Keratinocyte (primary cell): ENCODE results near the gene PLPP1. TPM values are rescaled to one million over a fixed set of nuclear protein-coding genes. Genes with fewer than 3 reads are reported as not detected.

Experiments
- DNase-seq: peaks from one replicate; pipeline ENCODE4 v3.0.0-alpha.2; 2011; ENCODE audit warnings: low read depth, missing footprints, low spot score
- FAIRE-seq: peaks from 2 replicates; lab custom pipeline; 2011; peaks lifted over from hg19 to GRCh38; lab: Jason Lieb, UNC
- H2AFZ ChIP-seq: 2 replicates; pipeline ENCODE4 v1.6.0; 2012; ENCODE audit warnings: low read length, control low read depth, inconsistent platforms; ENCODE audit not compliant: control insufficient read depth
- H3K27ac ChIP-seq: 2 replicates; pipeline ENCODE4 v1.5.1; 2011; ENCODE audit warnings: low read length; ENCODE audit not compliant: control insufficient read depth, insufficient read depth
- H3K27me3 ChIP-seq: 3 replicates; pipeline ENCODE4 v1.6.0; 2011; ENCODE audit warnings: low read length; ENCODE audit not compliant: control insufficient read depth, insufficient read depth; ENCODE audit errors: extremely low read depth
- H3K36me3 ChIP-seq, 2 experiments: 2 replicates in 1 of 2; 3 replicates in 1 of 2; pipeline ENCODE4 v1.5.1; 2011; ENCODE audit warnings: low read length in 2 of 2, mild to moderate bottlenecking in 1 of 2; ENCODE audit not compliant: control insufficient read depth in 2 of 2, insufficient read depth in 2 of 2; ENCODE audit errors: extremely low read depth in 1 of 2
- H3K4me1 ChIP-seq: 3 replicates; pipeline ENCODE4 v1.5.1; 2011; ENCODE audit warnings: low read length; ENCODE audit not compliant: control insufficient read depth, insufficient read depth; ENCODE audit errors: extremely low read depth
- H3K4me2 ChIP-seq: 3 replicates; pipeline ENCODE4 v1.6.0; 2011; ENCODE audit warnings: low read depth, low read length; ENCODE audit not compliant: control insufficient read depth, insufficient read depth; ENCODE audit errors: extremely low read depth
- H3K4me3 ChIP-seq, 3 experiments: fragments of 200-600 bp in 1 of 3; sonication (generic) in 1 of 3; 2 replicates in 2 of 3; 3 replicates in 1 of 3; pipeline ENCODE4 v1.5.1; 2011 to 2016; ENCODE audit warnings: low read length in 3 of 3, mild to moderate bottlenecking in 3 of 3, control low read depth in 2 of 3, inconsistent platforms in 1 of 3, low read depth in 1 of 3, mixed read lengths in 1 of 3, mixed run types in 1 of 3, moderate library complexity in 1 of 3; ENCODE audit not compliant: control insufficient read depth in 2 of 3, insufficient read depth in 2 of 3; ENCODE audit errors: extremely low read depth in 1 of 3
- H3K79me2 ChIP-seq: 2 replicates; pipeline ENCODE4 v1.6.0; 2012; ENCODE audit warnings: low read length; ENCODE audit not compliant: control insufficient read depth, insufficient read depth
- H3K9ac ChIP-seq: 3 replicates; pipeline ENCODE4 v1.6.0; 2011; ENCODE audit warnings: low read length; ENCODE audit not compliant: control insufficient read depth, insufficient read depth; ENCODE audit errors: extremely low read depth
- H3K9me1 ChIP-seq: 3 replicates; pipeline ENCODE4 v1.6.0; 2011; ENCODE audit warnings: low read length; ENCODE audit not compliant: control insufficient read depth, insufficient read depth; ENCODE audit errors: extremely low read depth
- H3K9me3 ChIP-seq: 2 replicates; pipeline ENCODE4 v1.5.1; 2012; ENCODE audit warnings: low read depth, low read length; ENCODE audit not compliant: control insufficient read depth
- H4K20me1 ChIP-seq: 3 replicates; pipeline ENCODE4 v1.6.0; 2011; ENCODE audit warnings: low read length; ENCODE audit not compliant: control insufficient read depth, insufficient read depth; ENCODE audit errors: extremely low read depth
- EZH2 ChIP-seq: IDR thresholded peaks from one replicate; pipeline ENCODE4 v1.6.1; 2012; ENCODE audit warnings: inconsistent platforms, mild to moderate bottlenecking, low read length, moderate library complexity
- dilution Hi-C: fragments of 300-500 bp; cut with MboI; formaldehyde crosslinking; loops from one replicate; pipeline ENCODE4 v1.7.0; 2020; ENCODE audit warnings: low sequenced_read_pairs; ENCODE audit not compliant: extremely low pct_ligation_motif_present
- polyA plus RNA-seq, 5 experiments: library from polyadenylated mRNA; depleted of rRNA in 3 of 5; stranded (reverse) in 3 of 5; stranded (forward) in 1 of 5; unstranded in 1 of 5; fragments of >200 nt; gene quantifications; 1 replicate in 1 of 5; 2 replicates in 3 of 5; 3 replicates in 1 of 5; pipeline versions ENCODE4 v1.2.1 to v1.2.3, GENCODE V29; 2011 to 2012; ENCODE audit warnings: missing spikeins in 2 of 5, low read depth in 1 of 5, low replicate concordance in 1 of 5
- TF ChIP-seq, protein P1 (sequence below), 3 experiments: IDR thresholded peaks in 1 of 3; conservative IDR thresholded peaks in 1 of 3; optimal IDR thresholded peaks in 1 of 3; 2 replicates in 2 of 3; 3 replicates in 1 of 3; pipeline versions ENCODE3 to v1.5.1; 2011; ENCODE audit warnings: low read length in 3 of 3, mild to moderate bottlenecking in 3 of 3, moderate library complexity in 2 of 3, control low read depth in 1 of 3, inconsistent platforms in 1 of 3; ENCODE audit not compliant: insufficient read depth in 2 of 3; ENCODE audit errors: extremely low read depth in 1 of 3

The PLPP1 gene
- polyA plus RNA-seq, 1 donor (not counting 4 experiments of a cell fraction or from before 2014, with no cell fraction given): 13.2 TPM

DNA sequence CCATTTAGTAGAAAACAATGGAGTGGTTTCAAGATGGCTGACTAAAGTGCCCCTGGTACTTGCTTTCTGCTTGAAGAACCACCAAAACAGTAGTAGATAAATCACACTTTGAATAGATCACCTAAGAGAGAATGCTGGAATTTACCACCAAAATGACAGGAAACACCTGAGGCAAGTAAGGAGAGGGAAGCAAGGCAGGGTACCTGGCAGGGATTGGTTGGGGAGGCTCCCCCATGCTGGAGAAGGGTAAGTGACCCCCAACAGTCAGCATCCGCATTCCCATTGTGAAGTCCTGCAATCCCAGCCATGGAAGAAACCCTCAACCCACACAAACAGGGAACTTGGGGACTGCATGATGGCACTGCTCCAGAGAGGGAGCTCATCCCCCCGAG, 105.5 kb downstream of the PLPP1 start:
- FAIRE-seq: no peak
- no peaks in the 10 kb centered on the region for H3K27me3 ChIP-seq
- no peak for DNase-seq
- no peak overlapping the region for H3K27ac ChIP-seq
- no peaks in the 10 kb centered on the region for H3K79me2 ChIP-seq
- H3K4me1 ChIP-seq: no peaks in the 10 kb centered on the region
- no peak overlapping the region for H3K9ac ChIP-seq
- no peak overlapping the region for H3K4me2 ChIP-seq
- no peaks in the 10 kb centered on the region for H3K9me3 ChIP-seq
- no peak overlapping the region for H2AFZ ChIP-seq
- H3K36me3 ChIP-seq: peaks cover 9 to 11% of the 10 kb centered on the region in 2 experiments
- dilution Hi-C loops: no loop called here
- H3K4me3 ChIP-seq: no peak overlapping the region
- H4K20me1 ChIP-seq: no peaks in the 10 kb centered on the region
- TF ChIP-seq, protein P1, sequence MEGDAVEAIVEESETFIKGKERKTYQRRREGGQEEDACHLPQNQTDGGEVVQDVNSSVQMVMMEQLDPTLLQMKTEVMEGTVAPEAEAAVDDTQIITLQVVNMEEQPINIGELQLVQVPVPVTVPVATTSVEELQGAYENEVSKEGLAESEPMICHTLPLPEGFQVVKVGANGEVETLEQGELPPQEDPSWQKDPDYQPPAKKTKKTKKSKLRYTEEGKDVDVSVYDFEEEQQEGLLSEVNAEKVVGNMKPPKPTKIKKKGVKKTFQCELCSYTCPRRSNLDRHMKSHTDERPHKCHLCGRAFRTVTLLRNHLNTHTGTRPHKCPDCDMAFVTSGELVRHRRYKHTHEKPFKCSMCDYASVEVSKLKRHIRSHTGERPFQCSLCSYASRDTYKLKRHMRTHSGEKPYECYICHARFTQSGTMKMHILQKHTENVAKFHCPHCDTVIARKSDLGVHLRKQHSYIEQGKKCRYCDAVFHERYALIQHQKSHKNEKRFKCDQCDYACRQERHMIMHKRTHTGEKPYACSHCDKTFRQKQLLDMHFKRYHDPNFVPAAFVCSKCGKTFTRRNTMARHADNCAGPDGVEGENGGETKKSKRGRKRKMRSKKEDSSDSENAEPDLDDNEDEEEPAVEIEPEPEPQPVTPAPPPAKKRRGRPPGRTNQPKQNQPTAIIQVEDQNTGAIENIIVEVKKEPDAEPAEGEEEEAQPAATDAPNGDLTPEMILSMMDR (optimal IDR thresholded peaks at IDR 0.05 in 1 of 3, IDR thresholded peaks at IDR 0.05 in 1 of 3, conservative IDR thresholded peaks at IDR 0.05 in 1 of 3; ENCODE audit: extremely low read depth in 1 of 3, insufficient read depth in 2 of 3, low read length in 3 of 3): no peak
- TF ChIP-seq EZH2: no peak
- no peaks in the 10 kb centered on the region for H3K9me1 ChIP-seq

DNA sequence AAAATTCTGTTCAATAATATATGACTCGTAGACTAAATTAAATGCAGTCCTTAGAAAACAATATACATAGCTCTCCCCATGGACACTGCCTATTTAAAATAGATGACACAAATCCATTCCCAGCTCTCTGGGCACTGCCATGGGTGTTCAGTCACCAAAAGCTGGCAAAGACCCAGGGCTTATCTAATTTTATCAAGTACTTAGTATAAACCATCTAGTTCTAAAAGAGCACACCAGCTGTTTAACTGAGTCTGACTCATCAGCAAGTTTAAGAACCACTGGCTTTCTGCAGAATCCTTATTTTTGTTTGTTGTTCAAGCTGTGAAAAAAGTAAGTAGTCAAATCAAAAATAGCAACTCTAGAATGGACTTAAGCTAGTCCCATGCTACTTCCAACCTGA, 107.6 kb downstream of the PLPP1 start:
- dilution Hi-C loops: no loop called here
- Histone ChIP-seq H3K27ac (no peak overlapping the region), H3K4me2 (no peak overlapping the region), H3K4me3 (no peak overlapping the region), H3K9me3 (no peaks in the 10 kb centered on the region), H3K4me1 (no peaks in the 10 kb centered on the region), H3K9ac (no peak overlapping the region), H3K27me3 (no peaks in the 10 kb centered on the region), H4K20me1 (no peaks in the 10 kb centered on the region), H2AFZ (no peak overlapping the region), H3K36me3 (peaks cover 16 to 20% of the 10 kb centered on the region in 2 experiments), H3K79me2 (no peaks in the 10 kb centered on the region), H3K9me1 (no peaks in the 10 kb centered on the region)
- DNase-seq: no peak
- TF ChIP-seq, protein P1 (optimal IDR thresholded peaks at IDR 0.05 in 1 of 3, IDR thresholded peaks at IDR 0.05 in 1 of 3, conservative IDR thresholded peaks at IDR 0.05 in 1 of 3; ENCODE audit: extremely low read depth in 1 of 3, insufficient read depth in 2 of 3, low read length in 3 of 3): no peak
- TF ChIP-seq EZH2: no peak
- FAIRE-seq: no peak
